HepG2 (cell line): Measurements from ENCODE around the gene MKS1. TPM values are rescaled to one million over a fixed set of nuclear protein-coding genes. Genes with fewer than 3 reads are reported as not detected.

ENCODE experiments used
- AGO1 ChIP-seq: fragments of 200-400 bp; formaldehyde crosslinking; IDR thresholded peaks from 2 replicates; pipeline ENCODE4 v1.6.1; 2017; ENCODE audit warnings: mild to moderate bottlenecking, low read depth, low read length, moderate library complexity; ENCODE audit not compliant: poor library complexity, severe bottlenecking
- CREBL2 ChIP-seq: sonication (generic); formaldehyde crosslinking; IDR thresholded peaks from 2 replicates; pipeline ENCODE4 v1.8.1; 2023; ENCODE audit warnings: missing genetic modification reagents, mild to moderate bottlenecking, borderline replicate concordance
- E2F5 ChIP-seq: sonication (generic); formaldehyde crosslinking; conservative IDR thresholded peaks from 2 replicates; pipeline ENCODE4 v1.4.0; 2020; ENCODE audit warnings: missing genetic modification reagents
- MED1 ChIP-seq: sonication (generic); formaldehyde crosslinking; IDR thresholded peaks from 2 replicates; pipeline ENCODE4 v1.4.0; 2020; ENCODE audit warnings: missing genetic modification reagents
- MLX ChIP-seq: IDR thresholded peaks from 2 replicates; pipeline ENCODE4 v1.6.1; 2016
- NFIC ChIP-seq: IDR thresholded peaks from 2 replicates; pipeline ENCODE4 v1.6.1; 2012; ENCODE audit warnings: mild to moderate bottlenecking, low read length, inconsistent platforms
- NONO ChIP-seq, 2 experiments: fragments of 450-650 bp in 1 of 2; sonication (generic) in 1 of 2; formaldehyde crosslinking in 1 of 2; IDR thresholded peaks in 1 of 2; conservative IDR thresholded peaks in 1 of 2; 2 replicates each; pipeline versions ENCODE4 v1.6.1 to v1.8.0; 2017 to 2022; ENCODE audit warnings: mild to moderate bottlenecking in 1 of 2, missing genetic modification reagents in 1 of 2, moderate library complexity in 1 of 2
- PHB2 ChIP-seq: fragments of 450-650 bp; IDR thresholded peaks from 2 replicates; pipeline ENCODE4 v1.6.1; 2018; ENCODE audit not compliant: partially characterized antibody
- PHF5A ChIP-seq: IDR thresholded peaks from one replicate; pipeline ENCODE4 v1.6.1; 2018; ENCODE audit warnings: low read depth, missing genetic modification reagents; ENCODE audit not compliant: unreplicated experiment
- REL ChIP-seq: sonication (generic); formaldehyde crosslinking; conservative IDR thresholded peaks from 2 replicates; pipeline ENCODE4 v1.8.0; 2022; ENCODE audit warnings: mild to moderate bottlenecking, missing genetic modification reagents, moderate library complexity
- SMYD3 ChIP-seq: sonication (generic); formaldehyde crosslinking; IDR thresholded peaks from 2 replicates; pipeline ENCODE4 v1.8.1; 2023; ENCODE audit warnings: mild to moderate bottlenecking, missing genetic modification reagents
- TBX2 ChIP-seq: sonication (generic); formaldehyde crosslinking; IDR thresholded peaks from 2 replicates; pipeline ENCODE4 v1.5.0; 2020; ENCODE audit warnings: missing genetic modification reagents, mild to moderate bottlenecking, borderline replicate concordance
- TEAD3 ChIP-seq: optimal IDR thresholded peaks from 2 replicates; pipeline ENCODE3; 2016; ENCODE audit warnings: borderline replicate concordance
- TSC22D2 ChIP-seq: sonication (generic); formaldehyde crosslinking; IDR thresholded peaks from 2 replicates; pipeline ENCODE4 v1.5.1; 2020; ENCODE audit warnings: missing genetic modification reagents, mild to moderate bottlenecking, borderline replicate concordance
- ZBTB2 ChIP-seq: sonication (generic); formaldehyde crosslinking; IDR thresholded peaks from 2 replicates; pipeline ENCODE4 v1.8.0; 2022; ENCODE audit warnings: low read depth, missing genetic modification reagents
- ZBTB44 ChIP-seq: sonication (generic); formaldehyde crosslinking; IDR thresholded peaks from 2 replicates; pipeline ENCODE4 v1.4.0; 2020; ENCODE audit warnings: missing genetic modification reagents
- ZFP1 ChIP-seq: IDR thresholded peaks from 2 replicates; pipeline ENCODE4 v1.6.1; 2016
- ZNF274 ChIP-seq: sonication (generic); formaldehyde crosslinking; IDR thresholded peaks from 2 replicates; pipeline ENCODE4 v1.5.1; 2020; ENCODE audit warnings: mild to moderate bottlenecking, missing genetic modification reagents
- ZNF496 ChIP-seq: sonication (generic); formaldehyde crosslinking; IDR thresholded peaks from 2 replicates; pipeline ENCODE4 v1.8.1; 2023; ENCODE audit warnings: mild to moderate bottlenecking, moderate library complexity, missing genetic modification reagents; ENCODE audit not compliant: insufficient replicate concordance
- ZNF530 ChIP-seq: sonication (generic); formaldehyde crosslinking; IDR thresholded peaks from 2 replicates; pipeline ENCODE4 v1.5.0; 2020; ENCODE audit warnings: low read depth, mild to moderate bottlenecking, missing genetic modification reagents
- ZNF616 ChIP-seq: sonication (generic); formaldehyde crosslinking; IDR thresholded peaks from 2 replicates; pipeline ENCODE4 v1.5.0; 2020; ENCODE audit warnings: low read depth, mild to moderate bottlenecking, missing genetic modification reagents
- ZNF737 ChIP-seq: sonication (generic); formaldehyde crosslinking; IDR thresholded peaks from 2 replicates; pipeline ENCODE4 v1.5.0; 2020; ENCODE audit warnings: missing genetic modification reagents, mild to moderate bottlenecking, borderline replicate concordance
- ZNF746 ChIP-seq: sonication (generic); formaldehyde crosslinking; IDR thresholded peaks from 2 replicates; pipeline ENCODE4 v1.8.0; 2022; ENCODE audit warnings: mild to moderate bottlenecking, missing genetic modification reagents
- ZNF761 ChIP-seq: sonication (generic); formaldehyde crosslinking; conservative IDR thresholded peaks from 2 replicates; pipeline ENCODE4 v1.4.0; 2020; ENCODE audit warnings: mild to moderate bottlenecking, missing genetic modification reagents
- polyA plus RNA-seq, 8 experiments: library from polyadenylated mRNA; depleted of rRNA in 3 of 8; stranded (reverse) in 7 of 8; unstranded in 1 of 8; fragments of >200 nt; fragmentation: Illumina TruSeq in 4 of 8; extraction: Trizol in 4 of 8; gene quantifications; 2 replicates each; pipeline versions ENCODE4 v1.2.1 to v1.2.3, GENCODE V29; 2011 to 2016; ENCODE audit warnings: low read depth in 4 of 8, missing spikeins in 1 of 8, mixed read lengths in 1 of 8; ENCODE audit not compliant: insufficient read depth in 1 of 8
- total RNA-seq, 5 experiments: library from RNA; depleted of rRNA; stranded (reverse); fragments of >200 nt; fragmentation: Illumina TruSeq; extraction: Trizol; gene quantifications; 2 replicates each; pipeline ENCODE4 v1.2.3, GENCODE V29; 2016; ENCODE audit warnings: low read depth in 1 of 5

Gene MKS1
- total and polyA plus RNA-seq, 2 of the 13 experiments (the other 11 are each of a cell fraction or from before 2014, with no cell fraction given) = 16.1 to 26.3 TPM

GRCh38 chr17:58249270-58250133, 30.4 kb upstream of the MKS1 start (continued):
- TF ChIP-seq ZFP1 (CRISPR knock-in tag) (peak; percentile 58; the same call in 1 of the 2 replicates), TBX2 (CRISPR knock-in tag) (peak; percentile 65; the same call in 1 of the 2 replicates), MLX (CRISPR knock-in tag) (peak; percentile 96), PHF5A (CRISPR knock-in tag) (no peak), AGO1 (peak; percentile 48), TEAD3 (CRISPR knock-in tag) (no peak), ZBTB44 (CRISPR knock-in tag) (0 out of 2 replicates have a peak, but pooled peaks have one; percentile 60), ZNF530 (CRISPR knock-in tag) (0 out of 2 replicates have a peak, but pooled peaks have one; percentile 75), CREBL2 (CRISPR knock-in tag) (peak; percentile 96; the same call in 1 of the 2 replicates), ZBTB2 (CRISPR knock-in tag) (no peak), TSC22D2 (CRISPR knock-in tag) (peak; percentile 72; the same call in 1 of the 2 replicates), PHB2 (no peak), ZNF616 (peak; percentile 74; the same call in 1 of the 2 replicates), E2F5 (CRISPR knock-in tag) (peak; percentile 39; the same call in 1 of the 2 replicates), ZNF274 (CRISPR knock-in tag) (peak; percentile 86), SMYD3 (no peak), ZNF496 (CRISPR knock-in tag) (no peak), NONO (IDR thresholded peaks at IDR 0.05) (no peak), NONO (CRISPR knock-in tag; conservative IDR thresholded peaks at IDR 0.05) (peak; percentile 69), MED1 (CRISPR knock-in tag) (no peak), REL (CRISPR knock-in tag) (peak; percentile 77; the same call in 1 of the 2 replicates), ZNF746 (CRISPR knock-in tag) (no peak), ZNF737 (peak; percentile 94; the same call in 1 of the 2 replicates), ZNF761 (0 out of 2 replicates have a peak, but pooled peaks have one; percentile 65), NFIC (no peak)
